ENCODE data around the gene RERE.
A peak's percentile ranks its signal among the peaks of the same experiment; 100 is the strongest.

The RERE gene

DNA sequence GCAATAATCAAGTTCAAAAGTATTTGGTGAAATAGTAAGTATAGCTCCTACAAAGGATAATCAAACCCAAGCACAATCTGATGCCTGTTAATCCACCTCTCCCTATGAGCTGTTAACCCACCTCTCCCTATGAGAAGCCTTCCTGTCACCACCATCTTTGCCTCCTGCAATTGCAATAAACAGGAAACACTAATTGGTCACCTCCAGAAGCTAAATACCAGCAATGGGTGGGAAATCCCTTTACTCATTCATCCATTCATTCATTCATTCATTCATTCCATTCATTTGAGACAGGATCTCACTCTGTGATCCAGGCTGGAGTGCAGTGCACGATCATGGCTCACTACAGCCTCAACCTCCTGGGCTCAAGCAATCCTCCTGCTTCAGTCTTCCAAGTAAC is 132.8 kb downstream of the RERE start:
- DNase-seq: no peak

- no peak for DNase-seq
Observed at GRCh38 chr1:8682573-8682972, 134.9 kb downstream of the RERE start.

- DNase-seq: no peak
Observed at GRCh38 chr1:8681911-8682310, 135.5 kb downstream of the RERE start.

- peak in 1 of 2 donors; percentile 34 for DNase-seq
Observed at GRCh38 chr1:8680664-8681650, 136.5 kb downstream of the RERE start.

DNA sequence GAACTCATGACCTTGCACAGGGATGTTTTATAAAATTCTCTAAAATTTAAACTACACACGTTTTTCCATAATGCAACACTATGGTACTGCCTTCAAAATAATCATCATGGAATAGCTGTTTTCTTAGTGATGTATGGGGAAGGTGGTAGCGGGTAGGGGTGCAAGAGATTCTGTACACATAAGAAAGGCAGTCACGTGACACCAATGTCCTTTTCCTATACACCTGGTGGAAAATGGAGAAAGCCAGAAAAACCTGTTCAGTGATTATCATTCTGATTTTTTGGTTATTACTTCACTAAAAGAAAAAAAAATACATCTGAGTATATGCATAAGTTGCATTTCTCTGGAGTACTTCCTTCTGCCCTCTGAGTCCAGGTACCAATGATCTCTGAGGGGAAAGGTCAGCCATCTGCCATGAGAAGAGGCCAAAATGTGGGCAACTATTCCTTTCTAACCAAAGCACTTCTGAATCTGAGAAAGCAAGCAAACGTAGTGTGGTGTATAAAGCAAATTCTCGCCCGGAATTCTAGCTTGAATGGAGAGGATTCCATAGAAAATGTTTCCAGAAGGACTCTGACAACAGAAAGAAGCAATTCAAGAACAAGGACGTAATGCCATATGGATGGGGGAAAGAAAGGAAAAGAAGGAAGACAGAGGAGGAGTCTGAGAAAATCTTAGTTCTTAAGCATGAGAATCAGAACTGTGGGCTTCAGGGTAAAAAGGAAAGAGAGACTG is 137.3 kb downstream of the RERE start:
- DNase-seq: no peak

DNA sequence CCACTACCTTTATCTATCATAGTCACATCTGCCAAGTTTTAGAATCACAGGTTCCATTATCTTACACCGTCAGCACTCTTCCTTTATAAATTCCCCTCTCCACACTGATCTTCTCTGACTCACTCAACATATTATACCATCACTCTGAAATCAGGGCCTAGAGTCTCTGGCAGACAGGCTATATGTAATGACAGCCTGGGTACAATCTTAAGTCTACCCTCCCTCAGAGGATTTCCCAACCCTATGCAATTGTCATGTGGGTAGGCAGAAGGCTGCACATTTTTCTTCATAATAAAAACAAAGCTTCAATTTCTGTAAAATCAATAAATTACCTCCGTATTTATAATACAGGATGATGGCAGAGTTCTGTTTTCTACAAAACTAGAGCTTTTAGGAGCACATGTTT is 138.0 kb downstream of the RERE start:
- DNase-seq: no peak

DNA sequence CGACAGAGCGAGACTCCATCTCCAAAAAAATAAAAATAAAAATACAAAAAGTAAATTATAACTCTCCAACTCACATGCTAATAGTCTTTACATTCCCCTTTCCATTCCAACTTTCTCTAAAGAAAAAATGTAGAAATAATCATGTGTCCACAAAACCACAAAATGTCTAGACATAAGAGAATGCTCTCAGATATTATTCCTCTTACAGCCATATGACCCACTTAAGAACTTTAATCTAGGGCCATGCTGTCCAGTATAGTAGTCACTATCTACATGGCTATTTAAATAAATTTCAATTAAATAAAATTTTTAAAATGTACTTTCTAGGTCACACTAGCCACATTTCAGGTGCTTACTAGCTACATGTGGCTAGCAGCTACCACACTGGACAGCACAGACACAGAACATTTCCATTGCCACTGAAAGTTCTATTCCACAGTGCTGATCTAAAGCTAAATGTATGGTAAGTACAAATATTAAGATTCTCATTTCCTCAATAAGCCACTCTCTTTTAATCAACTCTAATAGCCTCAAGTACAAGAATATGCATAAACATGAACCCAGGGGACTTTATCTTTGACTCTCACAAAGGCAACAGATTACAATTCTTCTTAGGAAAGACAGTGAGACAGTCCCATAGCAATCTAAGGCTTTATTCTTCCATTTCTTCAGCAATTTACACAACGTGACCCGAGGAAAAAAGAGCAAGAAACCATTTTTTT is 138.6 kb downstream of the RERE start:
- no peak for DNase-seq

- no peak for DNase-seq
Observed at GRCh38 chr1:8677782-8678181, 139.7 kb downstream of the RERE start.

GRCh38 chr1:8676813-8677212 is 140.6 kb downstream of the RERE start:
- no peak for DNase-seq

GRCh38 chr1:8676072-8676471 is 141.4 kb downstream of the RERE start:
- DNase-seq: no peak

- no peak for DNase-seq
Observed at GRCh38 chr1:8674912-8675311, 142.5 kb downstream of the RERE start.

- no peak for DNase-seq
Observed at GRCh38 chr1:8674481-8674880, 143.0 kb downstream of the RERE start.

GRCh38 chr1:8671306-8671917 is 146.0 kb downstream of the RERE start:
- DNase-seq: peak; percentile 24 to 67

DNA sequence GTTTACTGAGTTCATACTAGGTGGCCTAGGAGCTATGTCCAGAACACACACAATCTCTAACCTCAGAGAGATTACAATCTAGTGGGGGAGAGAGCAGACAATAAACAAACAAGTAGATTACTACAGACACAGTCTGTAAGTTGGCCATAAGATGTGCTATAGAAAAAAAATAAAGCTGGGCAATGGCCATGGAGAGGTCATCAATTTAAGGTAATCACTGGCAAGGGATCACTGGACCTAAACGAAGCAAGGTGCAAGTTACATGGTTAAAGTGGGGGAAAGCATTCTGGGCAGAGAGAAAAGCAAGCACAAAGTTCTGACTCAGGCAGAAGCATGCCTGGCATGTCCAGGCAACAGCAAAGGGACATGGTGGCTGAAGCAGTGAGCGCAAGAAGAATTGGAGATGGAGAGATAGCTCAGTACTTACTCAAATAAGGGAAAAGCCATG is 147.0 kb downstream of the RERE start:
- DNase-seq: no peak

DNA sequence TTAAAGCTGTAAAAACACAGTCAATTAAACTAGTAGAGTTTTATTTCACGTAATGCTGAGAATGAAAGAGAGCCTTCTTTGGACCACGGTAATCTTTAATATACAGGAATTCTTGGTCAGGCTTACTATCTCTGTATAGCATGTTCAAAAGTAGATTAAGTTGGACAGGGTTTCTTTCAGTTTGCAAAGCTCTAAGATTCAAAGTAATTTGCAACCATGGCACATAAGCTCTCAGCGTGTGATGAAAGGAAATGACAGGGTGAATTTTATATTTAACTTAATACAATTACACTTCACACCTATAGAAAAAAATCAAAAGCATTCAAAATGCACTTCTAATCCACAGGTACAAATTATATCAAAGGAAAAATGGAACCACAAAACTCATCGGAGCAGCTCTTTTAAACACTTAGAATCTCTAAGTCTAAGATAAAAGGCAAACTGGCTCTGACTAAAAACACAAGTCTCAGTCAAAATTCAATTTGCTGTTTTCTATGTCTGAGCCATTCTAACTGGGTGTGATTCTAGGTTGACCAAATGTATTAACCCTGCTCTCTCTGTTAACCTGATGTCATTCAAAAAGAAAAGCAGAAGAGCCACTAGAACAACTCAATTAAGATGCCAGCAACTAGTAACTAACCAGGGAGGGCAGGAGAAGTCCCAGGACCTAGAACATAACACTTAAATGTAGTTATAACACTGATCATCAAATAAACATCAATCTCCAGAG is 147.7 kb downstream of the RERE start:
- no peak for DNase-seq

DNA sequence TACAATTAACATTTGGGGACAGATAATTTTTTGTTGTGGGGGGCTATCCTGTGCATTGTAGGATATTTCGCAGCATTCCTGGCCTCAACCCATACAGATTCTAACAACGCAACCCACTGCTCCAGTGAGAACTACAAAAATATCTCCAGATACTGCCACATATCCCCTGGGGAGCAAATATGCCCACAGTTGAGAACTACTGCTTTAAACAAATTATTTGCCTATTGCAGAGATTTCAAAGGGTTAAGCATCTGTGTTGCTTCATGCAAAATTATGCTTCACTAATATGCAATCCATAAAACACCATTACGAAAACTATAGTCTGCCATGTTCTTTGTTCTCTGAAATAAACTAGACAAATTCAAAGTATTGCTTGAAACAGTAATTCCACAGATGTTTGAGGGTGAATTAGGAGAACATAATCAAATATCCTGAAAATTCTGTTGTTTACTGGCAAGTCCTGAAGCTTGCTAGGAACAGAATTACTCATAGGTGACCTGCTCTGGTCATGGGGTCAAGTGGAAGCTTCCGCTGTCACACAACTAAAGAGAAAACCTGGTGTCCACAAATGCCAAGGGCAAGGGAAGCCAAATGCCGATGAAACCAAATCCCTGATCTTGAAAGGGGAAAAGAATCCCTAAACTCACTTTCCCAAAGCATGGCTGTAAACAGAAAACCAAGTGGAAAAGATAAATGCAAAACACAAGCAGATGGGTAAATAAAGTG is 149.4 kb downstream of the RERE start:
- no peak for DNase-seq

DNA sequence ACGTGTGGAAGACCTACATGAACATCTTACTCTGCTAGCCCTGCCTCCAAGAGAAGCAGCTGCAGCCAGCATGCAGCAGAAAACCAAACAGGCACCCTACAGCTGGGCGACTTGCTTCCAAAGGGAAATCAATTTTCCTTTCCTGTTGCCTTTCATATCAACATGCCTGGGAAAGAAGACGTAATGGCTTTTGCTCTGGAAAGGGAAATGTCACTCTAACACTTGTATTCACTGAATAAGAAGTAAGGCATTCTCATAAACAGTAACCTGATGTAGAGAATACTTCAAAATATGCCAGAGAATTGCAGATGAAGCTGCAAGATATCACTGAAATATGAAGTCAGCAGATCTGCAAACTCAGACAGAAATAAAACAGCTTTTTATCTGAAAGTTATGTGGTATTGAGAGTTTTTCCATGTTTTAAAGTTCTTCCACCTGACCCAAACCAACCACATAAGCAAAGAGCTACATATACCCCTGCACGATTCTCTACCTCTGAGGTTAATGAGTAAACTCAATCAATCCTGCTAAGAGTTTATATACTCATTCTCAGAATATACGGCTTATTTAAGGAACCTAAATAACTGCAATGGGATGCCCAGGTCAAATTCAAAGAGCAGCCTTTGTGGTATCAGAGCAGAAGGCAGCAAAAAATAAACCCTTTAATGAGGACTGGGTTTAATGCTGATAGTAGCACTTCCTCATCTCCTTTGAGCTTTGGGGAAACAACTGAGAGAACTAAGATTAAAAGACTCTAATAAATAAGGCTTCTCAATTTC is 150.9 kb downstream of the RERE start:
- no peak for DNase-seq

- DNase-seq: no peak
Observed at GRCh38 chr1:8665833-8666232, 151.6 kb downstream of the RERE start.

GRCh38 chr1:8664887-8665286 is 152.6 kb downstream of the RERE start:
- DNase-seq: no peak

DNA sequence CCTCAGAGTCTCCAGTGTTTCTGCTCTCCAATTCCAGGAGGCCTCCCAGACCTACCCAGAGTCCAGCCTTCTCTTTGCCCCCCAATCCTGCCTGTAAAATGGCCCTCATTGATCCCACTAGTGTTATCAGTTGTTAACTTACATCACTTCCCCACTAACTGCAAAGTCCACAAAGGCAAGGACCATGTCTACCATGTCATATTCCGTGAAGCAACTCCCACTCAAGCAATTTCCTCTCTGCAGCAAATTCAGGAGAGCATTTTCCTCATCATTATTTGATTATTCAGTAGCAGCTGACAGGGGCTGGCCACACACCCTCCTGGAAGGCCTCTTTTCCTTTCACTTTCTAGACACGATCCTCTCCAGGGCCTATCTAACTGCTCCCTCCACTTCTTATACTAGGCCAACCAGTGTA is 153.5 kb downstream of the RERE start:
- no peak for DNase-seq
